Stimulated activated CD4-positive, alpha-beta T cell treated with anti-CD3 and anti-CD28 coated beads, TNF-alpha, amount 100 ng/mL, for 1 hour (primary cell): ENCODE results near the gene CELSR2.

Experiments used
- DNase-seq, 3 donors: peaks; one replicate each; pipeline ENCODE4 v3.0.0-alpha.2; 2020; ENCODE audit warnings: low read depth in 3 of 3, low spot score in 1 of 3

The CELSR2 gene

GRCh38 chr1:109225711-109226445 is 23.5 kb upstream of the CELSR2 start:
- DNase-seq: no peak

DNA sequence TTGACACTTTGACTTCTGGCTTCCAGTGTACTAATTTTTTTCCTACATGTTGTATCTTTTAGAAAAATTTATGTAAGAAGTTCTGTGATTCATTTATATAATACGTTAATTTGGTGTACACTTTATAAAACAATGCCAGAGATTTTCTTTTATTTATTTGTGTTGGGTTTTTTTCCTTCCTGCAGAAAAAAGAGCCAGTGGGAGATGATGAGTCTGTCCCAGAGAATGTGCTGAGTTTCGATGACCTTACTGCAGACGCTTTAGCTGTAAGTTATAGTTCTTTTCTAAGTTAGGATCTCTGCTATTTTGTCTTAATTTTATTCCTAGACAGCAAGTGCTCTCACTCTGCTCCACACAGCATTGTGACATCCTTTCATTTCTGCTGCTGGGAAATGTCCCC is 21.2 kb upstream of the CELSR2 start:
- DNase-seq: no peak

GRCh38 chr1:109229531-109230127 is 19.7 kb upstream of the CELSR2 start:
- no peak for DNase-seq

GRCh38 chr1:109231066-109231465 is 18.3 kb upstream of the CELSR2 start:
- DNase-seq: no peak

- no peak for DNase-seq
These were observed 14.2 kb upstream of the CELSR2 start for GRCh38 chr1:109235137-109235536.

DNA sequence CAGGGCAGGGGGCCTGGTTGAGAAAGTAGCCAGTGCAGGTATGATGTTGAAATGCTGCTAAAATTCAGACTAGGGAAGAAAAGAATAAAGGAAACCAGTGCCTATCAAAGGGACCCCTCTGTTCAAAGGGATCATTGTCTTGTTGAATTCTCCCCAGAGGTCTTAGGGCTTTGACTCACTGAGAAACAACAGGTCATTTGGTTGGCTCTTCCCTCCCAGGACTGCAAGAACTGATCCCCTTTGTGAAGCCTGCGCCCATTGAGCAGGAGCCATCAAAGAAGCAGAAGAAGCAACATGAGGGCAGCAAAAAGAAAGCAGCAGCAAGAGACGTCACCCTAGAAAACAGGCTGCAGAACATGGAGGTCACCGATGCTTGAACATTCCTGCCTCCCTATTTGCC is 11.8 kb upstream of the CELSR2 start:
- no peak for DNase-seq

GRCh38 chr1:109238382-109238781 is 11.0 kb upstream of the CELSR2 start:
- DNase-seq: no peak

DNA sequence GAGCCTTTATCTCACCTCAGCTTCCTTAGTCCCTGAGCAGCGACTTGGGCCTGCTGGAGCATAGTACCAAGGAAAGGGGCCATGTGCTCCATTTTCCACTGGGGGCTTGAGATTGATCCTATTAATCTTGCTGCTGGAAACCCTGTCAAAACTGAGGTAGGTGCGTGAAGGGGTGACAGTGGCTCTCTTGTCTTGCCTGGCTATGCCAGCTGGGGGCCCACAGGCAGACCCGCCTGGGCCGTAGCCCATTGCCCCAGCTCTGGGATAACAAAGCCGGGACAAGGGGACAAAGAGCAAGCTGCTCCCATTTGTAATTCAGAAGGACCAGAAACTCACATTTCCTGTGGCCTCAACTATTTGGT is 10.3 kb upstream of the CELSR2 start:
- no peak for DNase-seq

DNA sequence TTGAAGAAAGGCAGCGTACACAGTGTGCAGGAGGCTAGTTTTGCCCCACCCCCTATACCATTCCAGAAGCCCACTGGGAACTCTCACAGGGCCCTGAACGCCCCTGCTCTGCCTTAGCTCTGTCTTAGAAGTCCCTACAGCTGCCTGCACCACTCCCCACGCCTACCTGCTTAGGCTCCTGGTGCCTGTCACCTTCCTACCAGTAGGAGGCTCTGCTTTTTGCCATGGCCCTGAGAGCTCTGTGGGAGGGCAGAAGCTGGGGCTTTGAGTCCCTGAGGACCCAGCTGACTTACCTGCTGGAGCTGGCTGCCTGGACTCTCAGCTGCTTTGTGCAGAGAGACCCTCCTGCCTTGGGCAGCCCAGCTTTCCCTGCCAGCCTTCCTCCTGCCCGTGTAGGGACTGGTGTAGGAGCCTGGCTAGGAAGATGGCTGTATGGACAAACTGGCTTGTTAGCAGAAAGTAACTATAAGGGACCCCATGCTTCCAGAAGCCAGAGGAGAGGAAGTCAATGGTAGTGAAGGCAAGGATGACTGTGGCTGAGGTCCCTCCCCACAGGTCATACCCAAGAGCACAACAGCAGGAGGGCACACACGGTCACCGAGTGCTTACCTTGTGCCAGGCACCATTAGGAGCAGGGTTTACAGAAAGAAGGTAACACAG is 9.8 kb upstream of the CELSR2 start:
- DNase-seq: no peak

GRCh38 chr1:109240158-109241152 is 8.9 kb upstream of the CELSR2 start:
- no peak for DNase-seq

DNA sequence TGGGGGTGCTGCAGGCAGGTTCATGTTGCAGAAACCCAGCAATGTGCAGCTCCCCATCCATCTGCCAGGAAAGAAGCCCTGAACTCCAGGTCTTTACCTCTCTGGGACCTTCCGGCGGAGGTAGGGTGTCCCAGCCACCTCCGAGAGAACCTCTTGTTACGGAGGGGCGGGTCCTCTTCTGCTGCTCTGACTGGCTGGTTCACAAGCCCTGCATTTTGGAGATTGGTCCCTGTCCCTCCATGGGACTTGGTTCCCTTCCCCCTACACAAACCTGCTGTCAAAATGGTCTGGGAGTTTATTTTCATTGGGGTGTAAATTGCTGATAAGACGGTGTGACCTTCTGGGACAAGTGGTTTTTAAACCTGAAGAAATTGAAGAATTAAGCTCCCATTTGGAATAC is 8.0 kb upstream of the CELSR2 start:
- DNase-seq: no peak

GRCh38 chr1:109241841-109242345 is 7.4 kb upstream of the CELSR2 start:
- no peak for DNase-seq

DNA sequence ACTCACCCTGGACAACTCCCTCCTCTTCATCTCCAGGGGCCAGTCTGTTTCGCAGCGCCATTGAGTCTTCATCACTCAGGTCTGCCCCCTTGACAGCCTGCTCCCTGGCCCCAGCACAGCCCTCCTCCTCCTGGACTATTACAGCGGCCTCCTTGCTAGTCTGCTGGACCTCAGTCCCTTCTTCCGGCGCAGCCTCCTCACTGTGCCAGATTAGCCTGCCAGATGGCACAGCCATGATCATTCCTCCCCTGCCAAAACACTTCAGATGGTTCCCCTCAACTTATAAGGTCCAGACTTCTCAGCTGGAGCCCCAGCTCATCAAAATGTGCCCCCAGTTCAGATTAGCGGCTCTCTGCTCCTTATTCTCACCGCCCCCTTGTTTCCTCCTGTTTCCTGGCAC is 7.0 kb upstream of the CELSR2 start:
- no peak for DNase-seq

GRCh38 chr1:109243221-109243620 is 6.1 kb upstream of the CELSR2 start:
- DNase-seq: no peak

- no peak for DNase-seq
These were observed 5.3 kb upstream of the CELSR2 start for GRCh38 chr1:109243860-109244552.

DNA sequence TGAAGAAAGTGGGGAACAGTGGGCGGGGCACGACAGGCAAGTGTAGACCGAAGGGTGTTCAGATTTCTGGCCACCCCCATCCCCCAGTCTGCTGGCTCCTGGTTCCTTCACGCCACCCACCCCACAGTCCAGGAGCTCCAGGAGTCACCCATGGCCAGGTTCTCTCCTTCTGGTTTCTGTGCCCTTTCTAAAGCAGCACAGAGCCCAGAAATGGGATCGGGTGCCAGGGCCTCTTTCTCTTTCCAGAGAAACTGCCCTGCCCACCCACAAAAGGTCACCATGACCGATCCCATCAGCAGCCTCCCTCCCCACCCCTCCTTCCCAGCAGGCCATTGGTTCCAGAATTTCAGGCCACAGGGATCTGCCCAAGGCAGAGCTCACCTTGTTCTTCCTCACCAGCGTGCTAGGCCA is 3.2 kb upstream of the CELSR2 start:
- DNase-seq: no peak

GRCh38 chr1:109247401-109248365 is 1.7 kb upstream of the CELSR2 start:
- DNase-seq: no peak

GRCh38 chr1:109248444-109248796 is 919 bp upstream of the CELSR2 start:
- DNase-seq: no peak

- no peak for DNase-seq
These were observed 489 bp downstream of the CELSR2 start for GRCh38 chr1:109249654-109250401.
